Fibroblast of peridontal ligament (primary cell): Measurements from ENCODE around the gene ZMYM2.
"Not testable (repeated sequence)": the region's sequence is repeated elsewhere in the genome, so short reads cannot be mapped to it uniquely, and the experiment has no call there.

ENCODE experiments used
- DNase-seq: peaks from one replicate; pipeline ENCODE4 v3.0.0-alpha.2; 2010; ENCODE audit errors: extremely low read depth

ZMYM2 gene

DNA sequence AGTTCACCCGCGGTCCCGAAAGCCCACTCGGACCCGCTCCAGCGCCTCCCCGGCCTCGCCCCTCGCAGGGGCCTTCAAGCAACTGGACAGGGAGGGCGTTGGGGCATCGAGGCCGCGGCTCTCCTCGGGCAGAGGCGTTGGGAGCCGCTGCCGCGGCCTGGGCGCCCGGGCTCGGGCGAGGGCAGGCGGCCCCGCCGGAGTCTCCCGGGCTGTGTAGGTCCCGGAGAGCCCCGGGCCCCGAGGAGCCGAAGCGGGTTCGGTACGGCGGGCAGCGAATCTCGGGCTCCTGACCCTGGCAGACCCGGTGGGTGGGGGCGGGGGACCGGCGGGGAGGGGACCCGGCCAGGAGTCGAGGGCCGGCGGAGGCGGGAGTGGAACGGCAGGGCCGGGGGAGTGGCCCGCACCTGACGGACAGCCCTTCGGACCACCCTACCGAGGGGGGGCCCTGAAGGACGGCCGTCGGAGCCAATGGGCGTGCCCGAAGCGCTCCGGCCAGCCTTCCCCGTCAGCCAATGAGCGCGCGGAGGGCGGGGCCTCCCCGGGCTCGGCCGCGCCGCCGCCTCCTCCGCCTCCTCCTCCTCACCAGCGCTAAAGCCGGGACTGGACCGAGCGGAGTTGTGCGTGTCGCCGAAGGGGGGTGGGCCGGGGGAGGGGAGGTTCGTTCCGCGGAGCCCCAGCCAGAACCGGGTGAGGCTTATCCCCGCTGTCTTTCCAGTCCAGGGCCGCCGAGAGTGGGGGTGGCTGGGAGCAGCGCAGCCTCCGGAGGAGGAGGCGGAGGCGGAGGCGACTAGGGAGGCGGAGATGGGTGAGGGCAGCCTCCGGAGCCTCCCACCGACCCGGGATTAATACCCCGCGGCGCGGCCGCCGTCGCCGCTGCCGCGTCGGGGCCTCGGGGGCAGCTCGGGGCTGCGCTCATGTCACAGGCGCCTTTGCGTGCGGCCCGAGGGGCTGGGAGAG, at the start of gene ZMYM2:
Gene ZMYM2 (plus strand): TSS at position 573 of the 957 bp plus-strand sequence. CDS start 34,346 bp downstream, outside the sequence.
- peak; percentile 95 for DNase-seq

DNA sequence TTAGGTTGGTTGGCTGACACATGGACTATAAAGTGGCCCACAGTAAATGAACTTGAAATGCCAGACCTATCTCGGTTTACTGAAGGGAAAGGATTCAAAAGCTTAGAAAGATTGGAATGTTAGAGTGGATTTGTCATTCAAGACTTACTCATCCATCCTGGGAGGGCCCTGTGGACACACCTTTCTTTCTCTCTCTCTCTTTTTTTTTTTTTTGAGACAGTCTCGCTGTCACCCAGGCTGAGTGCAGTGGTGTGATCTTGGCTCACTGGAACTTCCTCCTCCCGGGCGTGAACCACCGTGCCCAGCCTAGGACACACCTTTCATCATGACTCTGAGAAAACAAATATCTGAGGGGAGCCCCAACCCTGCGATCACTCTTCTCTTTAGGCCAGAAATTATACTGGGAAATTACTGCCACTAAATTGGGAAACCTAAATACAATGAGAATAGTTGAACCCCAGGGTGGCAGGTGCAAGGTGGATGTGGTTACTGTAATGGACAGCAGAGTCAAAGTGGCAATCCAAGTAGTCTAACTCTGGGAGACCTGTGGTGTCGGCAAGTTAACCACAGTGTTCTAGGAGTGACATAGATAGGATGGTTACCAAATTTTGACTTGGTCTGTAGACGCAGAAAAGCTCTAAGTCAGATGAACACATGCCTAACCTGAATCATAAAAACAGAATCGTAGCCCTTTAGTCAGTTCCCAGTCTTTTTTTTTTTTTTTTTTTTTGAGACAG, 48.0 kb upstream of the ZMYM2 start:
- no peak for DNase-seq

- peak; percentile 54 for DNase-seq
These were observed 31.3 kb upstream of the ZMYM2 start for GRCh38 chr13:19927117-19927748.

GRCh38 chr13:19940106-19940505, 18.4 kb upstream of the ZMYM2 start:
- DNase-seq, result no peak

GRCh38 chr13:19950374-19950773, 8.2 kb upstream of the ZMYM2 start:
- DNase-seq, result no peak

DNA sequence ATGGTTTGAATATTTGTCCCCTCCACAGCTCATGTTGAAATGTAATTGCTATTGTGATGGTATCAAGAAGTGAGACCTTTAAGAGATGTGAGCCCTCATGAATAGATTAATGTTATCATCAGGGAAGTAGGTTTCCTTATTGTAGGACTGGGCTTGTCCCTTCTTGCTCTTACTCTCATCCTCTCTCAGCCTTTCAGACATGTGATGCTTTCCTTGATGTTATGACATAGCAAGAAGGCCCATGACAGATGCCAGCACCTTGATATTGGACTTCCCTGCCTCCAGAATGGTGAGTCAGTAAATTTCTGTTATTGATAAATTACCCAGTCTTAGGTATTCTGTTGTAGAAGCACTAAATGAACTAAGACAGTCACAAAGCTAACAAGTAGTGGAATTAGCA, 5.7 kb upstream of the ZMYM2 start:
- no peak for DNase-seq

GRCh38 chr13:19955873-19956559, 2.5 kb upstream of the ZMYM2 start:
- no peak for DNase-seq

DNA sequence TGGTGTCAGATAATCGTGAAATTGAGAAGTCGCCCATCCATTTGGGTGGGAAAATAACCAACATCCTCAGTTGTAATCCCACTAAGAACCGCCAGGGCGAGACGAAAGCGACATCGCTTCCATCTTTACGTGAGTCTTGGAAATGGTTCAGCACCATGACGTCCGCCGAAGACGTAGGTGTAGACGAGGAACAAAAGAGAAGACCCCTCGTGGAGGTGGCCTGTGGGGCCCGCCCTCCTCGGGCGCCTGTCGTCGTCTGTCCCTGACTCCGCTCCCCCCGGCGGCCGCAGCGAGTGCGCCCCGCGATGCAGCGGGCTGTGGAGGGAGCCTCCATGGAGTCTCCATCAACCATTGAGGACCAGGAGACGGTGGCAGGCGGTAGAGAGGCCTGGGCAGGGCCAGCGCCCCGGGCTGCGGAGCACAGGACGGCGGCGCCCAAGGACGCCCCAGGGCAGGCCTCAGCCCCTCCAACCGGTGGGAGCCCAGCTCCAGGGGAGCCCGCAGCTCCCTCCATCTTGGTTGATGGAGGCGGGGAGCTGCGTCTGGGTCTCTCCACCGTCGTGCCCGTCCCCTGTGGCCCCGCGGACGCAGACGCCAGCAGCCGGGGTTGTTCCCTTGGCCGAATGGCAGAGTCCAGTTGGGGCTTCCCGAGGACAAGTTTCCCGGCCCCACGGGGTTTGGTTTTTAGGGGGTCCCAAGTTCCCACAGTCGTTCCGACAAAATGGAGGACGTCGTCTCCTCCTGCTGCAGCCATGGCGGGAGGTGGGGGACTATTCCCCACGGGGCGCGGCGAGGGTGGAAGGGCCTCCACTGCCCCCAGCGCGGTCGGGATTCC, 990 bp upstream of the ZMYM2 start:
- peak; percentile 71 for DNase-seq

- DNase-seq, result peak; percentile 33
These were observed 759 bp downstream of the ZMYM2 start for GRCh38 chr13:19959141-19959830.

DNA sequence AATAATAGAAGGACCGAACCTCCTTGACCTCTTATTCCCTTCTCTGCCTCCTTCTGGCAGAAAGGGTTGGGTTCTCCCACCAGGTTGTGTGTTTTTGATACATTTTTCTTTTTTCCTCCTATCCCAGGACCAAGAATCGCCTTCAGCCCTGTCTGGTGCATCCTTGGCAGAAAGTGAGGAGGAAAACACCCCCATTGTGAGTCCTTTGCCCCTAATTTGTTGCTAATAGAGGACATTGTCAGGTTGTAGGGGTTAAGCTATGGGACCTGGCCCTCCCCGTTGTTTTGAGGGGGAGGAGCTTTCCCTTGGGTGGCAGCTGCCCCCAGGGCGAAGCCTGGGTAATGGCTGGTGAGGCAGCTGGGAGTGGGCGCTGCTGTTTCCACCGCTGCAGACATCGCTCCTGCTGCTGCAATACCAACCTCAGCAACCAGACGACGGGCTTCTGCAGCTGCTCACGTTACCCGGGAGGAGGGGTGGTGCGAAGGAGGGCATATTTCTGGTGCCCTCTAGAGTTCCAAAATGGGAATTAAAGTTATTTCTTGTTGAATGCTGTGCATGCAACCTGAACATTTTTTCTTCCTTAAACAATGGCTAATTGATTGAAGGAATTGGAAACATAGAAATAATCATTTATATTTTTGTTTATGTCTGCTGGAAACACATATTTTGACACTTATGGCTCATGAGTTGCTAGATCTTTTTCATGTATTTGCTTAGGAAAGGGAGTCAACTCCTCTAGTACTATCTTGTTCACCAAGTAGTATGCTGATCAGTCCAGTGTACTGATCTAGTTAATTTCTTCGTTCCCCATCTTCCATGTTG, 1.5 kb downstream of the ZMYM2 start:
- DNase-seq, result peak; percentile 87

GRCh38 chr13:19960653-19960976, 2.1 kb downstream of the ZMYM2 start:
- DNase-seq, result peak; percentile 21

DNA sequence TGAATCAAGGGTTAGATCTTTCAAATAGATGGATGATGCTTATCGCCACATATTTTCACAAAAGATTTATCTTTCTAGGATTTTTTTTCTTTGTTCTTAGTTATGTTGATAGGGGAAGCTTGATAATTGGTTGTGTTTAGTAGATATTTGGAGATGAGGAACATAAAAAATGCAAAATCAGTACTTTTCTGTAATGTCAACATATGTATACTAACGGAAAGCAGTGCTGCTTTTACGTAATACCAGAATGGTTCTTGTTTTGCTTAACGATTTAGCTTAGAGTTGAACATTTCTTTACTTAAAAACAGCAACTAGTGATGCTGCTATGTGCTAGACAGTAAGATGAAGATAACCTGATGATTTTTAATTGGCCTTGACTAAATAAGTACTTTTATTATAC, 3.0 kb downstream of the ZMYM2 start:
- DNase-seq, result peak; percentile 9

GRCh38 chr13:19961924-19962323, 3.4 kb downstream of the ZMYM2 start:
- no peak for DNase-seq

DNA sequence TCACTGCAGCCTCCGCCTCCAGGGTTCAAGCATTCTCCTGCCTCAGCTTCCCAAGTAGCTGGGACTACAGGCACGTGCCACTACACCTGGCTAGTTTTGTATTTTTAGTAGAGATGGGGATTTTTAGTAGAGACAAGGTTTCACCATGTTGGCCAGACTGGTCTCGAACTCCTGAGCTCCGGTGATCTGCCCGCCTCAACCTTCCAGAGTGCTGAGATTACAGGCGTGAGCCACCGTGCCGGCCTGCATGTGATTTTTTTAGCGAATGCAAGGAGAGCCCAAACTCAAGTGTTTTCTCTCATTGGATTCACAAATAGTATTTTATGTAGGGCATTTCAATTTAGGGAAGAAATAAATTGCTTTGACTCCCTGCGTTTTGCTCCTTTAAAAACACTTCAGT, 4.4 kb downstream of the ZMYM2 start:
- no peak for DNase-seq

- no peak for DNase-seq
These were observed 9.1 kb downstream of the ZMYM2 start for GRCh38 chr13:19967621-19968020.

GRCh38 chr13:19974498-19975009, 16.0 kb downstream of the ZMYM2 start:
- DNase-seq, result not testable (repeated sequence)

DNA sequence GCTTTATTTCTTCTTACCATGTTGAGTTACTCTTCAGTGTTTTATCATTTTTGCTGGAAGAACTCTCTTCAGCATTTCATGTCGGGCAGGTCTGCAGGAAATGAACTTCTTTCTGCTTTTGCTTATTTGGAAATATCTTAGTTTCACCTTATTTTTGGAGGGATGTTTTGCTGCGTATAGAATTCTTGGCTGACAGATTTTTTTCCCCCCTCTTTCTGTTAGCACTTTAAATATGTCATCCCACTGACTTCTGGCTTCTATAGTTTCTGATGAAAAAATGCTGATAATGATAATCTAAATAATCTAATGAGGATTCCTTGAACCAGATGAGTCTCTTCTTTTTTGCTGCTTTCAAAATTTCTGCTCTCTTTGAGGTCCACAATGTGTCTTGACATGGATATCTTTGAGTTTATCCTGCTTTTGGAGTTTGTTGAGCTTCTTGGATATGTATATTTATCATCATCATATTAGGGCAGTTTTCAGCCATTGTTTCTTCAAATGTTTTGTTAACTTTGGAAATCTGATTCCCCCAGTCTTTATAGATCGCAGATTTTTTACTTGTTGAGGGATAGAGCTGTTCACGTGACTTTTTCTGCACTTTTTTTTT, 20.4 kb downstream of the ZMYM2 start:
- DNase-seq, result no peak

GRCh38 chr13:19981685-19982238, 23.2 kb downstream of the ZMYM2 start:
- DNase-seq, result no peak
